Transverse colon (tissue), 4 donors: ENCODE measurements around the gene SLC25A6.

ENCODE experiments used
- CTCF ChIP-seq, 5 experiments: fragments of 200-600 bp in 3 of 5; fragments of 450-650 bp in 2 of 5; sonication (generic) in 3 of 5; IDR thresholded peaks; 1 replicate in 2 of 5; 2 replicates in 3 of 5; pipeline ENCODE4 v1.5.1; 2016 to 2017; ENCODE audit warnings: antibody characterized with exemption in 5 of 5, inconsistent platforms in 3 of 5, mild to moderate bottlenecking in 2 of 5, moderate library complexity in 1 of 5
- EP300 ChIP-seq: sonication (generic); formaldehyde crosslinking; IDR thresholded peaks from one replicate; pipeline ENCODE4 v1.6.1; 2017; ENCODE audit warnings: antibody characterized with exemption, low read depth
- POLR2A ChIP-seq: fragments of 450-650 bp; IDR thresholded peaks from one replicate; pipeline ENCODE4 v1.6.1; 2016; ENCODE audit warnings: antibody characterized with exemption, mild to moderate bottlenecking, moderate library complexity
- POLR2AphosphoS5 ChIP-seq, 3 donors: sonication (generic); formaldehyde crosslinking; IDR thresholded peaks; one replicate each; pipeline ENCODE4 v1.6.1; 2016; ENCODE audit warnings: antibody characterized with exemption in 3 of 3

- no peak for TF ChIP-seq POLR2AphosphoS5 (IDR thresholded peaks at IDR 0.05)
- TF ChIP-seq POLR2A: no peak
- TF ChIP-seq CTCF (IDR thresholded peaks at IDR 0.05): no peak
- no peak for TF ChIP-seq EP300
Measured at GRCh38 chrX:1411326-1411725, 19.4 kb upstream of the SLC25A6 start.
